Suppressor macrophage (primary cell): ENCODE results near the gene KRTAP1-3.
"Not testable (repeated sequence)": the region's sequence is repeated elsewhere in the genome, so short reads cannot be mapped to it uniquely, and the experiment has no call there.

Experiments used
- DNase-seq, 4 experiments: peaks; one replicate each; pipeline ENCODE4 v3.0.0-alpha.2; 2020 to 2022
- total RNA-seq, 17 experiments: gene quantifications; one replicate each; lab custom pipeline; 2026; ENCODE audit warnings: mixed read lengths in 6 of 17, inconsistent platforms in 3 of 17; lab: John Stamatoyannopoulos, UW

KRTAP1-3 gene, protein sequence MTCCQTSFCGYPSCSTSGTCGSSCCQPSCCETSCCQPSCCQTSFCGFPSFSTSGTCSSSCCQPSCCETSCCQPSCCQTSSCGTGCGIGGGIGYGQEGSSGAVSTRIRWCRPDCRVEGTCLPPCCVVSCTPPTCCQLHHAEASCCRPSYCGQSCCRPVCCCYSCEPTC
- 0 to 0.11 (median 0) reads per million in 17 experiments for total RNA-seq

DNA sequence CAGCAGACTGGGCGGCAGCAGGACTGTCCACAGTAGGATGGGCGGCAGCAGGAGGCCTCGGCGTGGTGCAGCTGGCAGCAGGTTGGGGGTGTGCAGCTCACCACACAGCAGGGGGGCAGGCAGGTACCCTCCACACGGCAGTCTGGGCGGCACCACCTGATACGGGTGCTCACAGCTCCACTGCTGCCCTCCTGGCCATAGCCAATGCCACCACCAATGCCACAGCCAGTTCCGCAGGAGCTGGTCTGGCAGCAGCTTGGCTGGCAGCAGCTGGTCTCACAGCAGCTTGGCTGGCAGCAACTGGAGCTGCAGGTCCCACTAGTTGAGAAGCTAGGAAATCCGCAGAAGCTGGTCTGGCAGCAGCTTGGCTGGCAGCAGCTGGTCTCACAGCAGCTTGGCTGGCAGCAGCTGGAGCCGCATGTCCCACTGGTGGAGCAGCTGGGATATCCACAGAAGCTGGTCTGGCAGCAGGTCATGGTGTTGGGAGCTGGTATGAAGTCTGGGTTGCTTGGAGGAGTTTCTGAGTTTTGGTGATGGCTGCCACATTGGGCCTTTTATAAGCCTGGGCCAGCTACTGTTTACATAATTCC lies at the start of gene KRTAP1-3:
Gene KRTAP1-3, minus strand, starts transcription at position 529 of the 590 bp plus-strand sequence. Its CDS starts 53 bp downstream, at position 476.
- not testable (repeated sequence) for DNase-seq

DNA sequence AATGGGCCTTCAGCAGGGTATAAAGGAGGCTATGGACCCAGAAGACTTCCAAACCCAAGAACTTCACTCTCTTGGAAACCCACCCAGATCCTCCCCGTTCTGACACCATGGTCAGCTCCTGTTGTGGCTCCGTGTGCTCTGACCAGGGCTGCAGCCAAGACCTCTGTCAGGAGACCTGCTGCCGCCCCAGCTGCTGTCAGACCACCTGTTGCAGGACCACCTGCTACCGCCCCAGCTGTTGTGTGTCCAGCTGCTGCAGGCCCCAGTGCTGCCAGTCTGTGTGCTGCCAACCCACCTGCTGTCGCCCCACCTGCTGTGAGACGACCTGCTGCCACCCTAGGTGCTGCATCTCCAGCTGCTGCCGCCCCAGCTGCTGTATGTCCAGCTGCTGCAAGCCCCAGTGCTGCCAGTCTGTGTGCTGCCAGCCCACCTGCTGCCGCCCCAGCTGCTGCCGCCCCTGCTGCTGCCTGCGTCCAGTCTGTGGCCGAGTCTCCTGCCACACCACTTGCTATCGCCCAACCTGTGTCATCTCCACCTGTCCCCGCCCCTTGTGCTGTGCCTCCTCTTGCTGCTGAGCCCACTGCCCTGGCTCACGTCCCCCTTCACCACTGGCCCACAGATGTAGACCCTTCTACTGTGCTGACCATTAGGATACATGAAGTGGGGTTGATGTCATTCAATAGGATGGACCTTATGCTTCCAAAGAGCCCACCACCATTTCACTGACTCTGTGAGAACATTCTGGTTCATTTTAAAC lies 49.6 kb upstream of the KRTAP1-3 start, which contains the start of gene KRTAP4-7:
Gene KRTAP4-7, plus strand, starts transcription at position 51 of the 757 bp plus-strand sequence. Its CDS starts 57 bp downstream, at position 108.
- not testable (repeated sequence) for DNase-seq

DNA sequence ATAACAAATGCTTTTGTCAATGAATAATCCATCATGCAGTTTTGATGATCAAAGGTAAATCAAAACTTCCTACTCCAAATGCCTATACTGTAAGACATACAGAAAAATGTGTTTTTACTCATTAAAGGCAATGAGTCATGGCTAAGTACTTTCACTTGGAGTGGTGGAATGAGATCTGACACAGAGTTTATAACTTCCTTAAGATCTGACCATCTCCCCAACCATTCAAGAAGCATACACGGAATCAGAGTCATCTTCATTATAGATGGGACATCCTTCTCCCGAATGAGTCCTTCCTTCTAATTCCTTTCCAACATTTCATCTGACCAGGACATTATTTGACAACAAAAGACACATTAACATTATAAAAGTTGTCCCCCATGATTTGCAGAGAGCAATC lies 48.8 kb upstream of the KRTAP1-3 start:
- not testable (repeated sequence) for DNase-seq

DNA sequence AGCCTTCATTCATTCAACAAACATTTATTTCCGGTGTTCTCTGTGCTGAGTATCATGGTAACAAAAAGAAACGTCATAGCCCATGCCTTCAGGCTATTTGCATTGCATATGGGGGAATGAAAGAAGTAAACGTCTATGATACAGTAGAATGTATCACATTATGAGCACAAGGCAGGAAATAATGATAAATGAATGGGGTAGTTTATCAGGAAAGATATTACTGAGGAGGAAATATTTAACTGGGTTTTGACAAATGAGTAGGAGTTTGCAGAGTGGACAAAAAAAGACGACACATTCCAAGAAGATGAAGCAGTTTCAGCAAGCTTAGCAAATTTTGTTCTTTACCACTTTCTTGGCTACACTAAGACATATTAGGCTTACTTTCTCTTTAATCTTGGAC lies 48.0 kb upstream of the KRTAP1-3 start:
- no peak for DNase-seq

DNA sequence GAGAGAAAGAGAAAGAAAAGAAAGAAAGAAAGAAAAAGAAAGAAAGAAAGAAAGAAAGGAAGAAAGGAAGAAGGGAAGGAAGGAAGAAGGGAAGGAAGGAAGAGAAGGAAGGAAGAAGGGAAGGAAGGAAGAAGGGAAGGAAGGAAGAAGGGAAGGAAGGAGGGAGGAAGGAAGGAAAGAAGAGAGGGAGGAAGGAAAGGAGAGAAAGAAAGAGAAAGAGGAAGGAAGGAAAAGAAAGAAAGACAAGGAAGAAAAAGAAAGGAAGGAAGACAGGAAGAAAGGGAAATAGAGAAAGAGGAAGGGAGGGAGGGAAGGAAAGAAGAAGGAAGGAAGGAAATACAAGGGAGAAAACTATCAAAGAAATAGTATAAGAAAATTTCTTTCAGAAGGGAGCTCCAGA lies 42.1 kb upstream of the KRTAP1-3 start:
- no peak for DNase-seq

DNA sequence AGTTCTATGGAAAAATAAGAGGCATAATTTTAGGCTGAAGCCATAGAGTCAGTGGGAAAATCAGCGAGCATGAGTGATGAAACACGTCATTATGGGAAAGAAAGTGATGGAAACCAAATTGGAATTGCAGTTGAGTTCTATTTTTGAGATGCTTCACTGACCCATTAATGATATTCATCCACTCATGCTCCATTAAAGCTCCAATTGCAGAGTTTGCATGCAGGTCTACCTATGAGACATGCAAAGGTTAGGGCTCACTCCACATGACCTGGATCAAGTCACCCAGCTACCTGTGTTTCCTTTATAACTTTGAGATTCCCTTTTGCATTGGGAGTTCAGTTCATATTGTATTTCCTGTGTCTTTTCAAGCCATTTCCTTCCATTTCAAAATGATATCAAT lies 39.0 kb upstream of the KRTAP1-3 start:
- no peak for DNase-seq

DNA sequence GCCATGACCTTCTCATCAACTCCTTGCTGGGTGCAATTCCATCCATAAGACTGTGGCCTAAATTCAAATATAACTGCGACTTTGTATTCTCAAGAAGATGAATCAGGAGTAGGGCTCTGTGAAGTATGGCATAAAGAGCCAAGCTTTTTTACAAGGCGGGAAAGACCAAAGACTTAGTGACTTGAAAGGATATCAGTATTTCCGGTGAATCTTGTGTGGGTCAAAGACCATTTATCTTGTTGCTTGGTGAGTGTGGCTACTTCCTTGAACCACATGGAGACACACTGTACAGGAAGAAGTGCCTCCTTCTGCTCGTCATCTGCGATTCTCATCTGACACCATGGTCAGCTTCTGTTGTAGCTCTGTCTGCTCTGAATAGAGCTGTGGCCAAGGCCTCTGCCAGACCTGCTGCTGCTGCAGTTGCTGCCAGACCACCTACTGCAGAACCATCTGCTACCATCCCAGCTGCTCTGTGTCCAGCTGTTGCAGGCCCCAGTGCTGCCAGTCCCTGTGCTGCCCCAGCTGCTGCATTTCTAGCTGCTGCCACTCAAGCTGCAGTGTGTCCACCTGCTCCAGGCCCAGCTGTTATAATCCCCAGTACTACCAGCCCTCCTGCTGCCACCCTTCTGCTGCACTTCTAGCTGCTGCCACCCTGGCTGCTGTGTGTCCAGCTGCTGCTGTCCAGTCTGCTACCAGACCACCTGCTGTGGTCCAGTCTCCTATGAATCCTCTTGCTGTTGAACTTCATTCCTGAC lies 37.1 kb upstream of the KRTAP1-3 start:
- no peak for DNase-seq

DNA sequence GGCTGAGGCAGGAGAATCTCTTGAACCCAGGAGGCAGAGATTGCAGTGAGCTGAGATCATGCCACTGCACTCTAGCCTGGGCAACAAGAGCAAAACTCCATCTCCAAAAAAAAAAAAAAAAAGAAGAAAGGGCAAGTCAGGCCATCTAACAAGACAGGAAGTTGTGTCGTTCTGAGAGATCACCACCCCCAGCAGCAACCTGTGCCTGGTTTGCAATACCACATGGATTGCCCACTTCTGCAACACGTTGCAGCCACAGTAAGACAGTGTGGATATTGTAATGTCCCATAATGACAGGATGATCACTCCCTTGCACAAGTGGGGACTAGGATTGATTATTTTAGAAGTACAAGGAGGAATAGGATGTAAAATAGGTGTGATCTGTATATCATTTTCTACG lies 34.4 kb upstream of the KRTAP1-3 start:
- DNase-seq: peak in 3 of 4 experiments; percentile 23 to 49 (median 38)

DNA sequence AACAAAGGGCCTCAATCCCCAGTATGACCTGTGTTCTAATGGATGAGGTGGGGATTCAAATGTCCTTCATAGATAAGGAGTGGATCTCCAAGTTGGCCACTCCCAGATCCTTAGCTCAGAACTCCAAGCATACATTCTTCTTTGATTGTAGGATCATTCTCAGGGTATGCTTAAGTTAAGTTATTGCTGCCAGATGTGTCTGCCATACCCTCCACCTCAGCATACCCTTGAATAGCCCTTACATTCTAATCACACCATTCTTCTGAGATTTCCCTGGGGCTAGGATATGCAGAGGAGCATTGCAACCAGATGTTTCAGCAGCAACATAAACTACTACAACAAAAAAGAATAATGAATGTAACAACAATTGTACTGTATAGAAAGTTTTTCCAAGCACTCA lies 32.6 kb upstream of the KRTAP1-3 start:
- DNase-seq: no peak

DNA sequence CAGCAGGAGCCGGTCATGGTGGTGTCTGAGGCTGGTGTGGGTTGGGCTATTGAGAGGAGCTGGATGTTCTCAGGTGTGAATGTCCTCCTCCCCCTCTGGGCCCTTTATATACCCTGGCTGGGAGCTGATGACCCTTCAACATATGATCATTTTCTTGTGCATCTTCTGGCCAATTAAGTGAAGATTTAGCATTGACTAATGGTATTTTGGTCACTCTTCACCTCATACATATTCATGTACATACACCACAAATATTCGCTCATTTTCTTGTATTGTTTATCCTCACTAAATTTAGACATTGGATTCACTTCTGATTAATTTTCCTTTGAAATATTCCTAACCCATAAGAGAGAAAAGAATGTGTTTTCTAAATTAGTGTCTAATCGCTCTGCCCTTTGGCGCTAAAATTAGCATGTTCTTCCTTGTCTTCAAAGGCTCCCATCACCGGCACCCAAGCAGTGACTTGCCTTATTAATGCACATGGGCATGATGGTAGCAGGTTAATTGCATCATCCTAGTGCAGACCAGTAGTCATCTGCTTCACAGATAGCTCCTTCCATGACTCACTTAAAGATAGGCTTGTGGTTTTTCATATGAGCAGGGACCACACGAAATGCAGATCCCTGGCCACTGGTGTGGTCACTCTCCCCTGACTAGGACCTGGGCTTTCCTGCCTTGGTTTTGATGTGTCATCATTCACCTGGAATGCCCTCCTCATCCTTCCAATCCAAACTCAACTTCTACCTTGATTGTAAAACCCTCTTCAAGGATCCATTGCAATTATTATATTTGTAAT lies 31.4 kb upstream of the KRTAP1-3 start, which contains the start of gene KRTAP2-4:
Gene KRTAP2-4, minus strand, starts transcription at position 51 of the 796 bp plus-strand sequence. Its CDS starts 34 bp downstream, at position 17.
- peak in 3 of 4 experiments; percentile 14 to 34 (median 20) for DNase-seq

DNA sequence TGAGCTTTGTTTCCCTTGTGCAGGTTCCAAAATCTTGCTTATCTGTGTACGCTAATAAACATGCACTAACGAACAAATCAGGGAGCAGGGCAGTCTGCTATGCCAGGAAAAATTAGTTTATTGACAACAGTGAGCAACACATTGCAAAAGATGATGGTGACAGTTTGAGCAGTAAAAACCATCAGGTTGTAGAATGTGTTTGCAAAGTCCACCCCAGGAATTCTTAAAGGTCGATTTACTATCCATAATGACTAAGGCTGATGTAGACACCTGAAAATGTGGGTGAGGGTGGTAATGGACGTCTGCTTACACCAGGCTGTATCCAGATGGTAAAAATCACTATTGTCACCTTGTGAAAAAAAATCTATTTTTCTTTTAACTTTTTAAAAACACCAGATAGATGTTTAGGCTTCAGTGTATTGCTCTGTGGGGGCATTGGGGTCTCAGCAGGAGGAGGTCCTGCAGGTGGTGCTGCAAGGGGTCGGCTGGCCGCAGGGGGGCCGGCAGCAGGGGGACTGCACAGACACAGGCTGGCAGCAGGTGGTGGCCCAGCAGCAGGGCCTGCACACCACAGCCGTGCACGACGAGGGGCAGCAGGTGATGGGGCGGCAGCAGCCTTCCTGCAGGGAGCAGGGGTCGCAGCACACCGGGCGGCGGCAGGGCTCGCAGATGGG lies 30.5 kb upstream of the KRTAP1-3 start:
- not testable (repeated sequence) for DNase-seq

DNA sequence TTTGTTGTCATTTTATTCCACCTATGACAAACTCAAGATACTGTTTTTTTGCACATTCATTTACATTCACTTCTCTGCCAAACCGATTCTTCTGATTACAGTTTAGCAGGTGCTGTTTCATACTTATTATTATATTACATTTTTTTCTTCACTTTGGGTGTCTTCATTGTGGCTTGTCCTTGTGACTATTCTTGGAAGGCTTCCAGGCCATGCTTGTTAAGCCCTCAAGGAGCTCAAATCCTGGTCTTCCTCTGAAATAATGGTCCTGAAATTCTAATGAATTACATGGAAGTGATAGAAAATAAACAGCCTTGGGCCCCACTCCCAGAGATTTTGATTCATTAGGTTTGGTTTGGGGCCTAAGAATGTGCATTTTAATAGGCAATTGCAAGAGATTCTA lies 29.6 kb upstream of the KRTAP1-3 start:
- DNase-seq: no peak

DNA sequence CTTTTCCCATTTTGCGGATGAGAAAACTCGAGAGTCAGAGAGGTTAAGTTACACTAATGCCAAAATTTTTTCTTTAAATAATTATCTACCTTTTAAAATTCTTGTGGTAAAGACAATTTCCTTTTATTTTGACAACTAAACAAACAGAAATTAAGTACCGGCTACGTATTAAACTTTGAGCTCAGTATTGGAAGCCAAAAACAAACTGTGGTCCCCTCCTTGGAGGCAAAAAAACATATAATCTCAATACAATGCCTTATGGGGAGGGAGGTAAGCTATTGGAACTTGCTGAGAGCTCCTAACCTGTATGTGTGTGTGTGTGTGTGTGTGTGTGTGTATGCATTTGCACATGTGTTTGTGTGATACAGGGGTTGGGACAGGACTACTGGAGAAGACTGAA lies 28.8 kb upstream of the KRTAP1-3 start:
- DNase-seq: no peak

DNA sequence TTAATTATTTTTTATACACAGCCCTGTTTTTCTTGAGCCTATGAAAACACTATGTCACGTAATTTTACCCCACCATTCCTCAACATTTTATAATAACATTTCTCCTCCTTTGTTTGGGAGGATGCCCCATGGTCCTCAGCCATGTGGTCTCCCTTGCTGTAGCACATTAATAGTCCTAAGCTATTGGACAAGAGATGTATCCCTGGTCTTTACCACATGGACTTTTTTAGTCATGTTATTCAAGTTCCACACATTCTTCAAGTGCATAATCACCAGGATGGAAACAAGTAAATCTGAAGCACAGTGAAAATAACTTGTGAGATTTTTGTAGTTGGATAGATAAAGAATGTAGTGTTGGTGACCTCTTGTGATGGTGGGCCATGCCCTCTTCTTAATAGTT lies 27.3 kb upstream of the KRTAP1-3 start:
- DNase-seq: no peak

DNA sequence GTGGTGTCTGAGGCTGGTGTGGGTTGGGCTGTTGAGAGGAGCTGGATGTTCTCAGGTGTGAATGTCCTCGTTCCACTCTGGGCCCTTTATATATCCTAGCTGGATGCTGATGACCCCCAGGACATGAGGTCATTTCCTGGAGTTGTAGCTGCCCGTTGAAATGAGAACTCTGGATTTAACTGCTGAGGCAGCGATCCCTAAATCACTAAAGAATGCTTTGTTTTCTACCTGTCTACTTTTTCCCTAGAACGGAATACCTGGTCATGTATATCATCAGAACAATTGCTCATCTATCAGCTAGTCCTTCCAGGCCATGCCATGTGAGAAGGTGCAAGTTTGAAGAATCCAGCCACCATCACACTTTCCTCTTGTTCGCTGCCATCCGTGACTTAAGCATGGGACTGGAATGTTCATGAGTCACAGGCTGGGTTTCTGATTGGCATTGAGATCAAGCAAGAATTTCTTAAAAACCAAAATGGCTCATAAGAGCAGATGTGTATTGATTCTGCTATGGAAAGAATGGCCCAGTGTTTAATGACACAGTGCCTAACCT lies 25.5 kb upstream of the KRTAP1-3 start, which contains the start of gene KRTAP2-3:
Gene KRTAP2-3, minus strand, starts transcription at position 63 of the 553 bp plus-strand sequence. CDS start 64 bp downstream, outside the sequence.
- DNase-seq: no peak

DNA sequence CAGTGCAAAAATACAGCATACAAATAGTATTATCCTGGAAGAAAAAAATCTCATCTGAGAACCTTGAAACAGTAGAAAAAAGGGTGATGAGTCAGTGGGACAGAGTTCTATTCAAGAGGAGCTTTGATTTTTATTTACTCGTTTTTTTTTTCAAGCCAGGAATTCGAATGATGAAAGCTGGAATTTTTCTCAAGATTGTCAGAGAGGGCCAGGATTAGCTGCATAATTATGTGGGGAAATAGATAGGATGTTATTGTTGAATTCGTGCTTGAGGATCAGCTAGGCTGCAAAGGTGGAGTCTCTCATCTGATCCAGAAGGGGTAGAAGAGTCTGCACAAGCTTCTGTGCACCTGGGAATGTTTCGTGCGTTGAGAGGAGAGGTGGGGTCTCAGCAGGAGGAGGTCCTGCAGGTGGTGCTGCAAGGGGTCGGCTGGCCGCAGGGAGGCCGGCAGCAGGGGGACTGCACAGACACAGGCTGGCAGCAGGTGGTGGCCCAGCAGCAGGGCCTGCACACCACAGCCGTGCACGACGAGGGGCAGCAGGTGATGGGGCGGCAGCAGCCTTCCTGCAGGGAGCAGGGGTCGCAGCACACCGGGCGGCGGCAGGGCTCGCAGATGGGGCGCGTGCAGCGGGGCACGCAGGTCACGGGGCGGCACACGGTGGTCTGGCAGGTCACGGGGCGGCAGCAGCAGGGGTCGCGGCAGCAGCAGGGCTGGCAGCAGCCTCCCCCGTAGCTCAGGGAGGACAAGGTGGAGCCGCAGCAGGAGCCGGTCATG lies 24.8 kb upstream of the KRTAP1-3 start:
- DNase-seq: not testable (repeated sequence)

DNA sequence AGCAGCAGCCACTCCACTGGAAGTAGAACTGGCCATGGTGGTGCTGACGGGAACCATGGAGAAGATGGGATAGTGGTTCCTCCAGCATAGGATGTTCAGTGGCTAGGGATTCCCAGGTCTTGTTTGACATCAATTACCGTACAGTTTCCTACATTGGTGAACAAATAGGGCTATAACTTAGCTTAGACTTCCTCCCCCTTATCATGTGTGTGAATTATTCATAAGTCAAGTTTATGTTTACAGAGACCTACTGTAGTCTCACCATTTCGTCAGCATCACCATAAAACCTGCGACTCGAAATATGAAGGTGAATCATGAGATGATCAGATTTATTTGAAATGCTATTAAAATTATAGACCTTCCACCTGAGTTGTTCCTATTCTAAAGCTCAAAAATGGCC lies 24.1 kb upstream of the KRTAP1-3 start:
- DNase-seq: no peak

DNA sequence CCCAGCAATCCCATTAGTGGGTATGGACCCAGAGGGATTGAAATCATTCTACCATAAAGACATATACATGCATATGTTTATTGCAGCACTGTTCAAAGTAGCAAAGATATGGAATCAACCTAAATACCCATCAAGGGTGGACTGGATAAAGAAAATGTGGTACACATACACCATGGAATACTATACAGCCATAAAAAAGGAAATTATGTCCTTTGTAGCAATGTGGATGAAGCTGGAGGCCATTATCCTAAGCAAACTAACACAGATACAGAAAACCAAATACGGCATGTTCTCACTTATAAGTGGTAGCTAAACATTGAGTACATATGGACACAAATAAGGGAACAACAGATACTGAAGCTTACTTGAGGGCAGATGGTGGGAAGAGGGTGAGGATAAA lies 22.9 kb upstream of the KRTAP1-3 start:
- DNase-seq: no peak

DNA sequence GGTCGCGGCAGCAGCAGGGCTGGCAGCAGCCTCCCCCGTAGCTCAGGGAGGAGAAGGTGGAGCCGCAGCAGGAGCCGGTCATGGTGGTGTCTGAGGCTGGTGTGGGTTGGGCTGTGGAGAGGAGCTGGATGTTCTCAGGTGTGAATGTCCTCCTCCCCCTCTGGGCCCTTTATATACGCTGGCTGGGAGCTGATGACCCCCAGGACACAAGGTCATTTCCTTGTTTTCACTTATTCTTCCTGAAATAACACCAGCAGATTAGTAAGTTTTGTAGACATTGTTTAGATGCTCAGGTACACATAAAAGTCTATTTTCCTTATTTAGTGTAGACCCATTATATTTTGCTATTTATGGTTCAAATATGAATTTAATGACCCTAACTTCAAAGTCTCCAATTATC lies 20.5 kb upstream of the KRTAP1-3 start, which contains the start of gene KRTAP2-2:
Gene KRTAP2-2, minus strand, starts transcription at position 101 of the 400 bp plus-strand sequence. Its CDS starts 19 bp downstream, at position 82.
- DNase-seq: not testable (repeated sequence)

DNA sequence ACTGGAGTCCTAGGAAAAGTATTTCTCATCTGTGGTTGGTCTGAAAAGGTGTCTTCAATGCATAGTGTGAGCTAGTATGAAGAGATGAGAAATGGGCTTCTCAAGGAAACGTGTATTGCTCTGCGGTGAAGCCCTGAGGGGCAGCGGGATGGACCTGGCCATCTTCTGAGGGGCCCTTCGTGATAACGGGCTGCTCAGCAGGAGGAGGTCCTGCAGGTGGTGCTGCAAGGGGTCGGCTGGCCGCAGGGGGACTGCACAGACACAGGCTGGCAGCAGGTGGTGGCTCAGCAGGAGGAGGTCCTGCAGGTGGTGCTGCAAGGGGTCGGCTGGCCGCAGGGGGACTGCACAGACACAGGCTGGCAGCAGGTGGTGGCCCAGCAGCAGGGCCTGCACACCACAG lies 19.9 kb upstream of the KRTAP1-3 start:
- not testable (repeated sequence) for DNase-seq
